Amniotic stem cell (primary cell): ENCODE results near the gene CFAP161.
"Not testable (repeated sequence)": the region's sequence is repeated elsewhere in the genome, so short reads cannot be mapped to it uniquely, and the experiment has no call there.

Experiments used
- DNase-seq: peaks from one replicate; lab custom pipeline; 2025; lab: John Stamatoyannopoulos, UW

CFAP161 gene

GRCh38 chr15:81107889-81108288 is 26.2 kb upstream of the CFAP161 start:
- DNase-seq, result no peak

GRCh38 chr15:81108427-81108826 is 25.6 kb upstream of the CFAP161 start:
- no peak for DNase-seq

GRCh38 chr15:81111018-81111417 is 23.1 kb upstream of the CFAP161 start:
- no peak for DNase-seq

- no peak for DNase-seq
These were observed 22.3 kb upstream of the CFAP161 start for GRCh38 chr15:81111510-81112470.

- no peak for DNase-seq
These were observed 20.8 kb upstream of the CFAP161 start for GRCh38 chr15:81113204-81113657.

GRCh38 chr15:81113861-81114291 is 20.2 kb upstream of the CFAP161 start:
- no peak for DNase-seq

GRCh38 chr15:81115054-81115939 is 18.8 kb upstream of the CFAP161 start:
- DNase-seq, result no peak

GRCh38 chr15:81117136-81117535 is 16.9 kb upstream of the CFAP161 start:
- no peak for DNase-seq

GRCh38 chr15:81117581-81117980 is 16.5 kb upstream of the CFAP161 start:
- no peak for DNase-seq

GRCh38 chr15:81118361-81118760 is 15.7 kb upstream of the CFAP161 start:
- DNase-seq, result no peak

- no peak for DNase-seq
These were observed 14.0 kb upstream of the CFAP161 start for GRCh38 chr15:81120069-81120468.

GRCh38 chr15:81126892-81127291 is 7.2 kb upstream of the CFAP161 start:
- DNase-seq, result no peak

- DNase-seq, result not testable (repeated sequence)
These were observed 7.4 kb downstream of the CFAP161 start for GRCh38 chr15:81141478-81141877.

- no peak for DNase-seq
These were observed 11.9 kb downstream of the CFAP161 start for GRCh38 chr15:81146006-81146405.

GRCh38 chr15:81146466-81146865 is 12.4 kb downstream of the CFAP161 start:
- no peak for DNase-seq

GRCh38 chr15:81151389-81151788 is 17.3 kb downstream of the CFAP161 start:
- no peak for DNase-seq

- DNase-seq, result no peak
These were observed 18.3 kb downstream of the CFAP161 start for GRCh38 chr15:81152339-81152738.

GRCh38 chr15:81152799-81153198 is 18.7 kb downstream of the CFAP161 start:
- no peak for DNase-seq

GRCh38 chr15:81155375-81156218 is 21.5 kb downstream of the CFAP161 start:
- no peak for DNase-seq

- DNase-seq, result no peak
These were observed 22.3 kb downstream of the CFAP161 start for GRCh38 chr15:81156324-81156723.

GRCh38 chr15:81157195-81157938 is 23.3 kb downstream of the CFAP161 start:
- no peak for DNase-seq
